ENCODE data around the gene RGS6. TPM values are rescaled to one million over a fixed set of nuclear protein-coding genes. Genes with fewer than 3 reads are reported as not detected.
A peak's percentile ranks its signal among the peaks of the same experiment; 100 is the strongest.

The RGS6 gene
- total RNA-seq, 1 donor from 2014 or later = 2.4 TPM

DNA sequence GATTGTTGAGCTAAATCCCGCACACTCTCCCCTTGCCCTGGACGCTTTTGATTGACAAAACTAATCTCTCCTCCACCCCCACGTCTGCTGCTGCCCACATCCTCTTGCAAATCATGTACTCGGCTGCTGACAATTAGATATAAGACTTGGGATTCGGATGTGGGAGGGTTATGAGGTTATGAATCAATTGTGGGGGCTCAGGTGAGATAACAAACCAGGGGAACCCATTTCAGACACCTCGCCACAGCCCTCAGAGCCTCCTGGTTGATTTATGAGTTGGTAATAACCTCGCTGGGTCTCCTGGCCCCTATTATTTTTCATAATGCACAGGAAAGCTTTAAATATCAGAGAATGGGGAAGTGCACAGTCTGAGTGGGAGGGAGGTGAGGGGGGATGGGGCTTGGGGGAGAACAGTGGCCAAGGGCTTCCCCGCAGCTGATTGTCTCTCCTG is 511.8 kb downstream of the RGS6 start:
- no peaks in the 10 kb centered on the region for H3K9me3 Mint-ChIP-seq
- peak; percentile 27 for DNase-seq (ENCODE audit: low spot score)
- H3K4me1 Mint-ChIP-seq (ENCODE audit: low read depth) = peaks cover 86% of the 10 kb centered on the region
- H3K27ac Mint-ChIP-seq = peak overlapping the region; percentile 76
- H3K36me3 Mint-ChIP-seq (ENCODE audit: low read depth) = peaks cover 8% of the 10 kb centered on the region
- intact Hi-C loops (cut with micrococcal nuclease) = loop anchor here (5.0 kb wide), 2 partner anchors 33 to 463 kb away; no protein-coding TSS in a partner anchor
- H3K4me3 Mint-ChIP-seq = peak overlapping the region; percentile 65
- no peaks in the 10 kb centered on the region for H3K27me3 Mint-ChIP-seq (ENCODE audit: insufficient read depth)

GRCh38 chr14:72444701-72445100 is 512.5 kb downstream of the RGS6 start:
- intact Hi-C loops (cut with micrococcal nuclease) = loop anchor here (5.0 kb wide), 2 partner anchors 33 to 463 kb away; no protein-coding TSS in a partner anchor
- no peaks in the 10 kb centered on the region for H3K9me3 Mint-ChIP-seq
- peaks cover 84% of the 10 kb centered on the region for H3K4me1 Mint-ChIP-seq (ENCODE audit: low read depth)
- H3K36me3 Mint-ChIP-seq (ENCODE audit: low read depth) = peaks cover 8% of the 10 kb centered on the region
- H3K4me3 Mint-ChIP-seq = no peak overlapping the region
- no peaks in the 10 kb centered on the region for H3K27me3 Mint-ChIP-seq (ENCODE audit: insufficient read depth)
- DNase-seq (ENCODE audit: low spot score) = no peak
- no peak overlapping the region for H3K27ac Mint-ChIP-seq

DNA sequence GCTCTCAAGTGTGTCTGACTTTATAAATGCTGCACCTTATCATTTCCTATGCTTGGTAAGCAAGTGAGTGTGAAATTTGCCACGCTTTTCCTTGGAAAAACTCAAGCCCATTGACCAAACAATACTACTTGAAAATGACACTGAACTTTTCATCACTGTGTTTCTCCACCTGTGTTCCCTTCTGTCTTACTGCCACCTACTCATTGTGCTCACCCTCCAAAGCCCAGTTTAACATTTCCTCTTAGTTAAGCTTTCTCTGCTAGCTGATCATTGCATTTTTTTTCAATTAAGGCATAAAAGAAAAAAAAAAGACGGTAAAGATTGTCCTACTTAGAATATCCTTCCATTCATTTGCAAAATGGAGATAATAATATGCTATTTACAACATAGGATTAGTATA is 516.0 kb downstream of the RGS6 start:
- intact Hi-C loops (cut with micrococcal nuclease) = no loop called here

DNA sequence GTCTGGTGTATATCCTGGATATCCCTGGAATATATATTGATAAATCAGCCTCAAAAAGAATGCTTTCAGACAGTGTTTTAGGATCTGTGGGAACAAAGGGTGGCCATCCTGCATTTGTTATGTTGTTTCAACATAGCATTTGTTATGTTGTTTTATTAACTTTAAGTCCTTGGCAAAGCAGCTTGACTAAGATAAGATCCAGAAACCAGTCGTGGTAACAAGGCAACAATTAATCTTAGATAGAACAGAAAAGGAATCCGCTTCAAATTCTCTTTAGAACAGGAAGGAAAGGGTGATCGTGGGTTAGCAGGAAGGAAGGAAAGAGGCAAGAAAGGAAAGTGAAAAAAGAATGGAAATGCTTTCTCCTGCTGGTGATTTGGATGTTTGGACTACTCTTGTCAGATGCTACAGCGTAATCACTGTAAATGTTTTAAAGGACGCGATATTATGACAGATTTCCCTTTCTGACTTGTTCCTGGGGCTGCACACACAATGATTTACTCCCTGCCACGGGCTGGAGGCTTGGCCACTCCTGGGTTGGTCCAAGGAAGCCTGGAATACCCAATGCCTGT is 518.3 kb downstream of the RGS6 start:
- no peak for DNase-seq (ENCODE audit: low spot score)
- Mint-ChIP-seq H3K27ac (peak overlapping the region; percentile 84), H3K36me3 (ENCODE audit: low read depth) (peaks cover 14% of the 10 kb centered on the region), H3K27me3 (ENCODE audit: insufficient read depth) (peaks cover 1% of the 10 kb centered on the region), H3K4me3 (peak overlapping the region; percentile 13), H3K4me1 (ENCODE audit: low read depth) (peaks cover 72% of the 10 kb centered on the region), H3K9me3 (no peaks in the 10 kb centered on the region)
- intact Hi-C loops (cut with micrococcal nuclease) = loop anchor here (1.0 to 2.0 kb wide), 3 partner anchors 14 to 68 kb away; no protein-coding TSS in a partner anchor

More for the DNA sequence above, 516.0 kb downstream of the RGS6 start:
- H3K9me3 Mint-ChIP-seq = no peaks in the 10 kb centered on the region
- DNase-seq (ENCODE audit: low spot score) = no peak
- no peak overlapping the region for H3K27ac Mint-ChIP-seq
- no peak overlapping the region for H3K4me3 Mint-ChIP-seq
- peaks cover 13% of the 10 kb centered on the region for H3K36me3 Mint-ChIP-seq (ENCODE audit: low read depth)
- H3K27me3 Mint-ChIP-seq (ENCODE audit: insufficient read depth) = peaks cover 1% of the 10 kb centered on the region
- H3K4me1 Mint-ChIP-seq (ENCODE audit: low read depth) = peaks cover 80% of the 10 kb centered on the region

- Mint-ChIP-seq H3K4me3 (peak overlapping the region; percentile 19), H3K36me3 (ENCODE audit: low read depth) (peaks cover 13% of the 10 kb centered on the region), H3K9me3 (no peaks in the 10 kb centered on the region), H3K4me1 (ENCODE audit: low read depth) (peaks cover 65% of the 10 kb centered on the region), H3K27ac (peak overlapping the region; percentile 84), H3K27me3 (ENCODE audit: insufficient read depth) (peaks cover 1% of the 10 kb centered on the region)
- DNase-seq (ENCODE audit: low spot score) = peak; percentile 41
- intact Hi-C loops (cut with micrococcal nuclease) = loop anchor here (1.0 to 2.0 kb wide), 3 partner anchors 15 to 67 kb away; no protein-coding TSS in a partner anchor
Measured at GRCh38 chr14:72451054-72451972, 519.1 kb downstream of the RGS6 start.

- Mint-ChIP-seq H3K36me3 (ENCODE audit: low read depth) (peaks cover 9% of the 10 kb centered on the region), H3K27ac (peak overlapping the region; percentile 5), H3K4me1 (ENCODE audit: low read depth) (peaks cover 59% of the 10 kb centered on the region), H3K27me3 (ENCODE audit: insufficient read depth) (peaks cover 1% of the 10 kb centered on the region), H3K9me3 (no peaks in the 10 kb centered on the region), H3K4me3 (no peak overlapping the region)
- no peak for DNase-seq (ENCODE audit: low spot score)
- intact Hi-C loops (cut with micrococcal nuclease) = no loop called here
Measured at GRCh38 chr14:72452774-72453173, 520.5 kb downstream of the RGS6 start.

DNA sequence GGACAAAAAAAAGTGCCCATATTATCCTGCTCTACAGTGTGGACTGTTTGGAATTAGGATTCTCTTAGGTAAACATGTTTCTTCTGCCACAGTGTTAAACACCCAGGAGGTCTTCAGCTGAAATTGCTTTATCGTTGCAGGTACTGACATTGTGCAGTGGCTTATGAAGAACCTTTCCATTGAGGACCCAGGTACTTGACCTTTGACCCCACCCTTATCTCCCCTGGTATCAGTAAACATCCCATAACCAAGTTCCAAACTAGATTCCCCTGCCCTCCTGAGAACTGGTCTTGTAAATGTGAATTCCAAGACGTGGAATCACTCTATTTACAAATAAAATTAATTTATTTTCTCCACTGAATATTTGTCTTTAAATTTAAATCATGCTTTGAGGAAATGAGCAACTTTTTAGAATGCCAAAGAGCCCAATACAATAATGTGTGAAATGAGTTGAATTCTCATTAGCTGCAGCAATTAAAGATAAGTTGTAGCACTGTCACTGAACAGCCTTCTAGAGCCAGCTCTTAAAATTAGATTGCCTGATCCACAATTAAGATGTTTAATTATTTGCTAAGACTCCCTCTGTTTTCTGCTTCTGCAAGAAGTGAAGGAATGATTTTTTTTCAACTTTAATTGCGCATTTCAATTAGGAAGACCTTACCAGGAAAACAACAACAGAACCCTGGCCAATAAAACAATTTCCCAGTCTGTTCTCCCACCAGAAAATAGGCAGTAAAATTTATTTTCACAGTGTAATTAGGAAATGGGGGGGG is 522.3 kb downstream of the RGS6 start:
- Mint-ChIP-seq H3K4me1 (ENCODE audit: low read depth) (peaks cover 51% of the 10 kb centered on the region), H3K9me3 (peaks cover 5% of the 10 kb centered on the region), H3K27ac (no peak overlapping the region), H3K36me3 (ENCODE audit: low read depth) (peaks cover 12% of the 10 kb centered on the region), H3K4me3 (no peak overlapping the region), H3K27me3 (ENCODE audit: insufficient read depth) (peaks cover 3% of the 10 kb centered on the region)
- no peak for DNase-seq (ENCODE audit: low spot score)
- intact Hi-C loops (cut with micrococcal nuclease) = no loop called here

GRCh38 chr14:72457641-72458040 is 525.4 kb downstream of the RGS6 start:
- DNase-seq (ENCODE audit: low spot score) = no peak
- Mint-ChIP-seq H3K36me3 (ENCODE audit: low read depth) (peaks cover 15% of the 10 kb centered on the region), H3K4me3 (no peak overlapping the region), H3K4me1 (ENCODE audit: low read depth) (peaks cover 27% of the 10 kb centered on the region), H3K27ac (no peak overlapping the region), H3K27me3 (ENCODE audit: insufficient read depth) (peaks cover 3% of the 10 kb centered on the region), H3K9me3 (peaks cover 5% of the 10 kb centered on the region)
- intact Hi-C loops (cut with micrococcal nuclease) = no loop called here

DNA sequence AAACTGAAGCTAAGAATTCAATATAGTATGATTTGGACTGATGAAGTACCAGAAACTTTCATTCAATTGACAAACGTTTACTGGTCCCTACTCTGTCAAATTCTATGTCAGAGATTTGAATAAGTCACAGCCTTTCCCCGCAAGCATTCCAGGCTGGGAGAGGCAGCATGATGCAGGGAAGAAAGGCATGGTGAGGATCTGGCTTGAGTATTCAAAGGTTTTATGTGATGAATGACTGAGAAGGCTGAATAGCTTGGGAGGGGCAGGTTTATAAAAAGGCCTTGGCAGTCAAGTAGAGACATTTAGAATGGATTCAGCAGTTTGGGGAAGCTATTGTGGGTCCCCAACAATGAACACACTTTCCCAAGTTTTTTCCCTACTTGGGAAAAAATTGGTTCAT is 529.8 kb downstream of the RGS6 start:
- no peak overlapping the region for H3K4me3 Mint-ChIP-seq
- DNase-seq (ENCODE audit: low spot score) = no peak
- H3K4me1 Mint-ChIP-seq (ENCODE audit: low read depth) = peaks cover 9% of the 10 kb centered on the region
- peaks cover 4% of the 10 kb centered on the region for H3K27me3 Mint-ChIP-seq (ENCODE audit: insufficient read depth)
- peaks cover 16% of the 10 kb centered on the region for H3K36me3 Mint-ChIP-seq (ENCODE audit: low read depth)
- intact Hi-C loops (cut with micrococcal nuclease) = no loop called here
- peaks cover 33% of the 10 kb centered on the region for H3K9me3 Mint-ChIP-seq
- H3K27ac Mint-ChIP-seq = no peak overlapping the region

- H3K27ac Mint-ChIP-seq = no peak overlapping the region
- peaks cover 2% of the 10 kb centered on the region for H3K27me3 Mint-ChIP-seq (ENCODE audit: insufficient read depth)
- H3K9me3 Mint-ChIP-seq = peaks cover 33% of the 10 kb centered on the region
- H3K4me3 Mint-ChIP-seq = no peak overlapping the region
- intact Hi-C loops (cut with micrococcal nuclease) = no loop called here
- H3K36me3 Mint-ChIP-seq (ENCODE audit: low read depth) = peaks cover 18% of the 10 kb centered on the region
- DNase-seq (ENCODE audit: low spot score) = no peak
- H3K4me1 Mint-ChIP-seq (ENCODE audit: low read depth) = peaks cover 9% of the 10 kb centered on the region
Measured at GRCh38 chr14:72463291-72463866, 531.1 kb downstream of the RGS6 start.

DNA sequence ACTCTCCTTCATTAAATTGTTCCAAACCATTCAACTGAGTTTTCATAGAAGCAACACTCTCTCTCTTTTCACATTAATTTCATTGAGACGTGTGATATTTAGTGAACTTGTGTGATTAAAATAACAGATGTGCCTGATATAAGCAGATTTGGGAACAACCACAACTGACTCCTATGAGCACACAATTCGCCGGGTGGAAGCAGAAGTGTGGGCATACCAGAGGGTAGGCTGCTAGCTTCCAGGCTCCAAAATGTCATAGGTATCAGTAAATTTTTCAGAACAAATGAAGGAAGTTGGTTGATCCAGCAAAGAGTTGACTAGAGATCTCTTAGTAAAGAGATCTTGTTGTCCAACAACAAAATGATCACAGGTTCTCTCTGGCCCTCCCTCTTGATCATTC is 532.0 kb downstream of the RGS6 start:
- peaks cover 30% of the 10 kb centered on the region for H3K9me3 Mint-ChIP-seq

DNA sequence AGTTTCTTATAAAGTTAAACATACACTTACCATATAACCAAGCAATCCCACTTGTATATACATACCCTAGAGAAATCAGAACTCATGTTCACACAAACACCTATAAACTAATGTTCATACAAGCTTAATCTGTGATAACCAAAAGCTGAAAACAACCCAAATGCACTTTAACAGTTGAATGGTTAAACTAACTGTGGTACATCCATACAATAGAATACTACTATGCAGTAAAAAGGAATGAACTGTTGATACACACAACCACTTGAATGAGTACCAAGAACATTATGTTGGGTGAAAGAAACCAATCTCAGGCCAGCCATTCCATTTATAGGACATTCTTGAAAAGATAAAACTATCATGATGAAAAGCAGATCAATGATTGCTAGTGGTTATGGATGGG is 534.1 kb downstream of the RGS6 start:
- intact Hi-C loops (cut with micrococcal nuclease) = no loop called here
- DNase-seq (ENCODE audit: low spot score) = no peak
- Mint-ChIP-seq H3K27ac (no peak overlapping the region), H3K27me3 (ENCODE audit: insufficient read depth) (peaks cover 2% of the 10 kb centered on the region), H3K9me3 (peaks cover 29% of the 10 kb centered on the region), H3K4me1 (ENCODE audit: low read depth) (peaks cover 5% of the 10 kb centered on the region), H3K4me3 (no peak overlapping the region), H3K36me3 (ENCODE audit: low read depth) (peaks cover 16% of the 10 kb centered on the region)

More for the DNA sequence above, 532.0 kb downstream of the RGS6 start:
- peaks cover 18% of the 10 kb centered on the region for H3K36me3 Mint-ChIP-seq (ENCODE audit: low read depth)
- H3K27me3 Mint-ChIP-seq (ENCODE audit: insufficient read depth) = peaks cover 2% of the 10 kb centered on the region
- peaks cover 4% of the 10 kb centered on the region for H3K4me1 Mint-ChIP-seq (ENCODE audit: low read depth)
- intact Hi-C loops (cut with micrococcal nuclease) = no loop called here
- no peak overlapping the region for H3K4me3 Mint-ChIP-seq
- H3K27ac Mint-ChIP-seq = no peak overlapping the region
- no peak for DNase-seq (ENCODE audit: low spot score)

Data from activated T-helper 1 cell treated with anti-CD3 and anti-CD28 coated beads, Interleukin-12 subunit alpha, Interleukin-12 subunit beta, Interleukin-2, Interleukin-4 antibody, amounts not matched to agents 30 ng/mL and 10 ng/mL and 1 ng/mL, durations not matched to agents 14 hours and 24 hours and 36 hours (primary cell).